Lower lobe of right lung (tissue), 2 donors: ENCODE results near the gene CSNK2B. TPM values are rescaled to one million over a fixed set of nuclear protein-coding genes. Genes with fewer than 3 reads are reported as not detected.

Experiments
- ATAC-seq, 2 donors: fragments of 200-7000 bp; cut with Tn5 transposase; one replicate each; pipeline ENCODE4 v1.9.1; 2020 to 2022; ENCODE audit warnings: mild to moderate bottlenecking in 2 of 2, moderate library complexity in 2 of 2
- DNase-seq: peaks from one replicate; pipeline ENCODE4 v3.0.0-alpha.2; 2020
- H3K27ac ChIP-seq: fragments of 200-600 bp; one replicate; pipeline ENCODE4 v1.8.0; 2022
- H3K27me3 ChIP-seq: fragments of 200-600 bp; one replicate; pipeline ENCODE4 v1.8.0; 2022; ENCODE audit warnings: low read depth
- H3K36me3 ChIP-seq: fragments of 200-600 bp; one replicate; pipeline ENCODE4 v1.8.0; 2022; ENCODE audit warnings: mild to moderate bottlenecking
- H3K4me1 ChIP-seq: fragments of 200-600 bp; one replicate; pipeline ENCODE4 v1.8.0; 2022
- H3K4me3 ChIP-seq: fragments of 200-600 bp; one replicate; pipeline ENCODE4 v1.8.0; 2022; ENCODE audit warnings: mild to moderate bottlenecking
- H3K9me3 ChIP-seq: fragments of 200-600 bp; one replicate; pipeline ENCODE4 v1.8.0; 2022
- intact Hi-C: fragments of 100-400 bp; cut with DNase I; formaldehyde crosslinking; loops from one replicate; pipeline ENCODE4 v1.11.0; 2022
- long read RNA-seq: library from polyadenylated mRNA; unstranded; transcript quantifications from one replicate; pipeline ENCODE4 v2.0.0, GENCODE V29; 2021
- total RNA-seq: library from RNA; stranded (reverse); fragmentation: NEBNext Ultra II Directional; extraction: Animal tissue kit (Norgen Biotek cat#: 25700); gene quantifications from one replicate; pipeline ENCODE4 v1.2.1, GENCODE V29; 2021
- TF ChIP-seq, protein P1 (sequence below): fragments of 200-600 bp; IDR thresholded peaks from one replicate; pipeline ENCODE4 v1.8.0; 2022; ENCODE audit warnings: antibody characterized with exemption, mild to moderate bottlenecking
- donor health status: DM: no; HTN: yes; CAD: no; lungs with severe emphysema.

The CSNK2B gene
- total RNA-seq: 117 TPM
- long read RNA-seq, transcript CSNK2B-203 (7 exons, 948 nt): major isoform, 45 of 54 reads
- long read RNA-seq, partial matches to known transcripts: 3 of 54 reads
- long read RNA-seq, other reads (novel, unspliced or antisense): 6 of 54 reads

DNA sequence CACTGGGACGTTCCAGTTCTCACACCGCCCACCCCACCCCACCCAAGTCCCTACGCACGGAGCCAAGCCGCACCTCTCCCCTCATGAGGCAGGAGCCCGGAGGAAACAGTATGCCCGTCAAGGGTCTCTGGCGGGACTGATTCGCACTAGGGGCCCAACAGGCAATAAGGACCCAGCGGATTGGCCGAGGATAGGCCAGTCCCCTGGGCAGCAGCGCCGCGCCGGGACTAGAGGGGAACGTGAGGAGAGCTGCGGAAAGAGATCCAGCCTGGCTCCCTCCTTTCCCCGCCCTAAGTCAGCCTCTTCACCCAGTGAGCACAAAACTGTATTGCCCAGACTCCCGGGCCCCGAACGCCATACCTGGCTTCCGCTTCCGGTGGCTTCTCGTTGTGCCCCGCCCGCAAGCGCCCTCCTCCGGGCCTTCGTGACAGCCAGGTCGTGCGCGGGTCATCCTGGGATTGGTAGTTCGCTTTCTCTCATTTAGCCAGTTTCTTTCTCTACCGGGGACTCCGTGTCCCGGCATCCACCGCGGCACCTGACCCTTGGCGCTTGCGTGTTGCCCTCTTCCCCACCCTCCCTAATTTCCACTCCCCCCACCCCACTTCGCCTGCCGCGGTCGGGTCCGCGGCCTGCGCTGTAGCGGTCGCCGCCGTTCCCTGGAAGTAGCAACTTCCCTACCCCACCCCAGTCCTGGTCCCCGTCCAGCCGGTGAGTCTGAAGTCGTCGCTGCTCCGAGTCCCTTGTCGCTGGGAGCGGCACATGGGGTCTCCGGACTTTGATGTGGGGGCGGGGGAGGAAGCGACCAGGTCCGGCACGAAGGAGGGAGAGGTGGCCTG is at the start of gene CSNK2B:
TSS of gene CSNK2B (plus strand) at position 580 of the 836 bp plus-strand sequence. CDS start 752 bp downstream, outside the sequence.
- intact Hi-C loops: no loop called here
- DNase-seq (peak; percentile 99), ATAC-seq (peak; percentile 96)
- Histone ChIP-seq H3K27ac (peak within 1 kb of the TSS; percentile 91), H3K4me3 (peak within 1 kb of the TSS; percentile 78), H3K9me3 (no peaks in the 10 kb centered on the region), H3K27me3 (no peaks in the 10 kb centered on the region), H3K4me1 (peaks cover 51% of the 10 kb centered on the region), H3K36me3 (peaks cover 60% of the 10 kb centered on the region)
- TF ChIP-seq, protein P1, sequence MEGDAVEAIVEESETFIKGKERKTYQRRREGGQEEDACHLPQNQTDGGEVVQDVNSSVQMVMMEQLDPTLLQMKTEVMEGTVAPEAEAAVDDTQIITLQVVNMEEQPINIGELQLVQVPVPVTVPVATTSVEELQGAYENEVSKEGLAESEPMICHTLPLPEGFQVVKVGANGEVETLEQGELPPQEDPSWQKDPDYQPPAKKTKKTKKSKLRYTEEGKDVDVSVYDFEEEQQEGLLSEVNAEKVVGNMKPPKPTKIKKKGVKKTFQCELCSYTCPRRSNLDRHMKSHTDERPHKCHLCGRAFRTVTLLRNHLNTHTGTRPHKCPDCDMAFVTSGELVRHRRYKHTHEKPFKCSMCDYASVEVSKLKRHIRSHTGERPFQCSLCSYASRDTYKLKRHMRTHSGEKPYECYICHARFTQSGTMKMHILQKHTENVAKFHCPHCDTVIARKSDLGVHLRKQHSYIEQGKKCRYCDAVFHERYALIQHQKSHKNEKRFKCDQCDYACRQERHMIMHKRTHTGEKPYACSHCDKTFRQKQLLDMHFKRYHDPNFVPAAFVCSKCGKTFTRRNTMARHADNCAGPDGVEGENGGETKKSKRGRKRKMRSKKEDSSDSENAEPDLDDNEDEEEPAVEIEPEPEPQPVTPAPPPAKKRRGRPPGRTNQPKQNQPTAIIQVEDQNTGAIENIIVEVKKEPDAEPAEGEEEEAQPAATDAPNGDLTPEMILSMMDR: peak; percentile 15

DNA sequence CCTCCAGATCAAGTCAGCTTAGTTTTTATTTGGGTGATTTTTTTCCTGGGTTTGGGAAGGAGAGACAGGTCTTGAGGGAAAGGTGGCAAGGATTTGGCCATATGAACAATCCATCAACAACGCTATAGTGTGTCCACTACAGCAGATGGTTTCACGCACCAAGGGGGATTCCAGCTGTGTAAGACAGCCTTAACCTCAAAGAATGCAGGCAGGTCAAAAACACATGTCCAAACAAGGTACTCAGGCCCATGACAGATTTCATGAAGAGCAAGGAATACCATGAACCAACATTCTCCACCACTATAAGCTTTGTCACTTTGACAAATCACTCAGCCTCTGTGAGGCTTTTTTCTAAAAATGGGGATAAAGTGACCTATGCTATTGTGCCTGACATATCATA is 48.9 kb upstream of the CSNK2B start:
- DNase-seq: no peak
- intact Hi-C loops: no loop called here
- H3K36me3 ChIP-seq: no peaks in the 10 kb centered on the region
- H3K4me1 ChIP-seq: peaks cover 18% of the 10 kb centered on the region
- no peaks in the 10 kb centered on the region for H3K9me3 ChIP-seq
- H3K4me3 ChIP-seq: no peak overlapping the region
- TF ChIP-seq, protein P1: no peak
- ATAC-seq: no peak
- H3K27me3 ChIP-seq: no peaks in the 10 kb centered on the region
- no peak overlapping the region for H3K27ac ChIP-seq

GRCh38 chr6:31619805-31620585 is 45.9 kb upstream of the CSNK2B start:
- Histone ChIP-seq H3K36me3 (peaks cover 28% of the 10 kb centered on the region), H3K27me3 (no peaks in the 10 kb centered on the region), H3K4me3 (peak overlapping the region; percentile 80), H3K9me3 (no peaks in the 10 kb centered on the region), H3K4me1 (peaks cover 22% of the 10 kb centered on the region), H3K27ac (peak overlapping the region; percentile 97)
- peak; percentile 99 for DNase-seq
- intact Hi-C loops: no loop called here
- ATAC-seq: peak; percentile 96
- TF ChIP-seq, protein P1: no peak

GRCh38 chr6:31620586-31621319 is 45.1 kb upstream of the CSNK2B start, which contains the start of gene PRRC2A:
Gene PRRC2A (plus strand): TSS chr6:31620715. CDS start chr6:31622790, 2,075 bp downstream.
- intact Hi-C loops: no loop called here
- Histone ChIP-seq H3K9me3 (no peaks in the 10 kb centered on the region), H3K4me3 (peak within 1 kb of the TSS; percentile 80), H3K27me3 (no peaks in the 10 kb centered on the region), H3K27ac (peak within 1 kb of the TSS; percentile 97), H3K36me3 (peaks cover 35% of the 10 kb centered on the region), H3K4me1 (peaks cover 22% of the 10 kb centered on the region)
- peak; percentile 68 to 95 for ATAC-seq
- TF ChIP-seq, protein P1: no peak
- no peak for DNase-seq
